Stimulated activated CD8-positive, alpha-beta memory T cell treated with anti-CD3 and anti-CD28 coated beads, Interleukin-4, amount 100 ng/mL, for 4 hours (primary cell): ENCODE measurements around the gene HSH2D.

ENCODE experiments used
- DNase-seq, 2 donors: peaks; one replicate each; pipeline ENCODE4 v3.0.0-alpha.2; 2020; ENCODE audit warnings: low read depth in 2 of 2, low spot score in 1 of 2

The HSH2D gene

DNA sequence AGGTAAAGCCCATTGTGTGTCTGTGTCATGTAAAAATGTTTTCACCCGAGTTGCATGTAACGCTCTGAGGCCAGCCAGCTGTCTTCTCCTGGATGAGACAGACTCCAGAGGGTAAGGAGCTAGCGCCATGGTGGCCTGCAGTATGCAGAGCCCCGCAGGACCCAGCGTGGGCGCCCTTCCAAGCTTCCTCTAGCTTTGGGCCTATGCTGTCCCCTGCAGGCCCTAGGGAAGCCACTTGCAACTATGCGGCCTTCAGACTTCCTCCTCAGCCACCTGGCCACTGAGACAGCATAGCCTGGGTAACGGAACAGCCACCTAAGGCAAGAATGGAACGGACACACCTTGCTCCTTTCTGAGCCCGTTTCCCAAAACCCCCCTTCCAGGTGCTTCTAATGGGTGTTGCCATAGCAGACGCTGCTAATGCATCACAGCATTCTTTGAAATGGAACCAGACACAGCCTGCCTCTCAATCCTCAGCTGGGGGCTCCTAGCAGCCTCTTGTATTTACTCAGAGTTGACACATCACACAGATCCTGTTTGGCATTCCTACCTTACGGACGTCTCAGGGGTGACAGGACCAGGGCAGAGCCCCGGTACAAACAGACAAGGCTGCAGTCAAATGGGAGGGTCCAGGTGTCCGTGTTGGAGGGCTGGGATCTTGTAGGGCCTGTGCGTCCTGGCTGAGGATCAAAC is 47.9 kb downstream of the HSH2D start:
- no peak for DNase-seq

DNA sequence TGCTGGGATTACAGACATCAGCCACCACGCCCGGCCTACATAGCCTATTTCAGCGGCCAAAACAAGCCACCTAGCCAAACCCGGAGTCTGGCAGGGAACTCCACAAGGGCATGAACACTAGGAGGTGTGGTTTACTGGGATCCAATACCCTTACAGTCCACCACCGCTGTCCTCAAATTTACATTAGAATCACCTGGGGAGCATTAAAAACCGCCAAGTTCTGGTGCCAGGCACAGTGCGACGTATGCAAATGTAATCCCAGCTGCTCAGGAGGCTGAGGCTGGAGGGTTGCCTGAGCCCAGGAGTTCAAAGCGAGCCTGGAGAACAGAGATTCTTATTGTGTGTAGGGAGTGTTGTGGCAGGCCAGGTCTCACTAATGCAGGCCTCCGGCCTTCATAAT is 50.0 kb downstream of the HSH2D start:
- no peak for DNase-seq

DNA sequence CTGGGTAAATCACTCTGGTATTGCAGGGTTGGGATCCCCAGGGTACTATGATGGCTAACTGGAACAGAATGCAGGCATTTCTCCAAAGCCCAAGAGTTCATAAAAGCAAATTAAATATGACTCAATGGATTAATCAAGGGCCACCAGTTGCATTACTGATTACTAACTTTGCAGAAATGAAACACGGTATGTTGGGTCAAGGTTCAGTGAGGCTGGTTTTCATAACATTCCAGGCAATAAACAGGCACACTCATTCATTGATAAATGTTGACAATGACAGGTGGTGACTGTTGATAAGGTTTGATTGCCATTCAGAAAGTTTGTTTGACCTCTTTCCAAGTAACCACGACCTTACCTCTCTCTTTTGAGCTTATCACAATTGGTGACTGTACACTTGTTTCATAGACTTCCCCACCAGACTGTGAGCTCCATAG is 53.7 kb downstream of the HSH2D start:
- no peak for DNase-seq

DNA sequence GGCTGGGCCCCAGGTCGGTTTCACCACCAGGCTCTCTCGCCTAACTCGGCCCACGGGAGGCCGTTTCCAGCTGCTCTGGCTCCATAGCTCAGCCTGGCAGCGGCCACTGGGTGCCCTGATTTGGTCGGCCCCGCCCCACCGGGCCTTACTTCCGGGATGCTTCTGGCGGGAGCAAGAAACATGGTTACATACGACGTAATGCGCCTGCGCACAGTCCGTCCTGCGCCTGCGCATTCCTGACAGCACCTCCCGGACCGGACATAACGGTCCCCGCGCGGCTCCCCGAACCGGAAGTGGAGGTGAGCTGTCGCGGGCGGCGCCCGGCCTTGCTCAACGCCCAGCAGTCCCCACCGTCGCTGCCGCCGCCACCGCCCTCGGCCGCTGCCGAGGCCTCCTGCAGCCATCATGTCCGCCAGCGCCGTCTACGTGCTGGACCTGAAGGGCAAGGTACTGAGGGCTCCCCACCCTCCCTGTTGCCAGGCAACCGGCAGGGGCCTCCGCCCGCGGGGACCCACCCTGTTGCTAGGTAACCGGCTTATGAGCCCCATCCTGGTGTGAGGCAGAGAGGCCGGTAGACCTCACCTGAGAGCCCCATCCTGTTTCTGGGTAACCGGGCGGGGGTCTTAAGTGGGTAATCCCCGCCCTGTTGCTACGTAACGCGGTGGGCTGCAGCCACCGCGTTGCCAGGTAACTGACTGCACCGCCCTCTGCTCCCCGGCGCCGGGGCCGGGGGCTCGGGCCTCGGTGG is 54.3 kb downstream of the HSH2D start, which contains the start of gene AP1M1:
AP1M1 (plus strand) TSS at position 290 of the 748 bp plus-strand sequence; CDS start at position 406, 116 bp downstream.
- DNase-seq: peak; percentile 96 to 97

DNA sequence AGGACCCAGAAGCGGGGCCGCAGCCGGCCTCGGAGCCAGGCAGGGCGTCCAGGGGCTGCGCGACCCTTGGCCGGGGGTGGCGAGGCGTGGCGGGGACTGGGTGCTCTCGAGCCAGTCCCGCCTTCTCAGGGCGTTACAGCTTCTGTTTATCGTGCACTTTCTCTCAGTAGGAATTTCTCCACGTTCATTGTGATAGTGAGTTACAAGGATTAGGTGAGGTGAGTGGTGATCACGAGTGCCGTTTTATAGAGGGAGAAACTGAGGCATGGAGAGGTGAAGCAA is 54.8 kb downstream of the HSH2D start:
- DNase-seq: no peak

DNA sequence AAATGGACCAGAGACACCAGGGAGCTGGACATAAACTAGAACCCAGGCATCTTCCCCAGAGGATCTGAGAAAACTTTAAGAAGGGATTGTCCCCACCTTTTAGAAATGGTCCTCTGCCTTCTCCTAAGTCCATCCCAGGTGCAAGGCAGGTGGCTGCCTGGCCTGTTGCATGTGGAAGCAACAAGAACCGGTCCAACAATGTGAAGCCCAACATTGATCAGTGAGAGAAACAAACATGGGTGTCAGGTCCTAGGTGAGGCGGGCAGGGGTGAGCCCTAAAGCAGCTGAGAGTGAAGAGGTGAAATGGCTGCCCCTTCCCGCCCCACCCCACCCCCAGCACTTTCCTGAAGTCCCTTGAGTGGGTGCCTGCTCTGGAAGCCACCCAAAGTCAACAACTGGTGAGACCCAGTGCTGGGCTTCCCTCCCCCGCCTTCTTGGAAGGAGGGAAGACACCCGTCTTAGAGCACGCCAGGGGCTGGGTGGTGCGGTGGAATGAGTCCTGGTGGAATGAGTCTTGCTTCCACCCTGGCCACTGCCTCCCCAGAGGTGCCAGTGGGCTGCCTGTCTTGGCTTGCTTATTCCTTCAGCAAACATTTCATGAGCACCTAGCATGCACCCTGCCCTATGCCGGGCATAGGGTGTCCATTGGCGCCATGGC is 55.9 kb downstream of the HSH2D start:
- DNase-seq: no peak

DNA sequence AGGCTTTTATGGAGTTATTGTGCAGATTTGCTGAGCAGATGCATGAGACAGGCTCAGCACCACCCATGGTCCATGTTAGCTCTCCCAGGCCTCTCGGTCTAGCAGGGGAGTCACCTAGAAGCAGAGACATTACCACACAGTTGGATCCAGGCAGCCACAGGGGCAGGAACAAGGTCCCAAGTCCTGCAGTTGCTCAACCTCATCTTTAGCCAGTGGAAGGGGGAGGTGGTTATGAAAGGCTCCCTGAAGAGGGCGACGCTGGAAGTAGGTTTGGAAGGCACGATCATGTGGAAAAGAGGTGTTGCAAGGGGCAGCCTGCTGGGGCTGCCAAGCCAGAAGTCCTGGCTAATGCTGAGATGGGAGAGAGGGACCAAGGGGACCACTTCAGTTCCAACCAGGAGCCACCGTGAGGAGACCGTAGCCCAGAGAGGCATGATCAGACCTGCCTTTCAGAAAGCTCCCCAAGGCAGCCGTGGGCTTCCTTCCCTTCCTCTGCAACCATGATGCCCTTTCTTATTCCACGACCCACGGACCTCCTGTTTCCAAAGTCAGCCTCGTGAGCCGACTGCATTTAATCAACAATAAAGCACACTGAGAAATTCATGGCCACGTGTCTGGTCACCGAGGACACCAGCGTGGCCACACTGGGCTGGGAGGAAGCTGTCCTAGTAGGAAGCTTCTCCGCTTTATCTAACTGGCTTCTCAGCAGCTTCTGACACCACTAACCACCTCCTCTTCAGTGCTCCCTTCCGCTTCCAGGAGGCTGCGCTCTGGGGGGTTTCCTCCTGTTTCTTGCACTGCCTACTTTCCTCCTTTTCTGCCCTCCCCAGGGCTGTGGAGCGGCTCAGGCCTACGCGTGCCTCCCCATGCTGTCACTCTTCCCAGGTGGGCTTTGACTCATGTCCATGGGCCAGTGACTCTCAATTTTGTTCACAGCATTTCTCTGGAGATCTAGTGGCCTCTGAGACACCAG is 56.8 kb downstream of the HSH2D start:
- DNase-seq: no peak

DNA sequence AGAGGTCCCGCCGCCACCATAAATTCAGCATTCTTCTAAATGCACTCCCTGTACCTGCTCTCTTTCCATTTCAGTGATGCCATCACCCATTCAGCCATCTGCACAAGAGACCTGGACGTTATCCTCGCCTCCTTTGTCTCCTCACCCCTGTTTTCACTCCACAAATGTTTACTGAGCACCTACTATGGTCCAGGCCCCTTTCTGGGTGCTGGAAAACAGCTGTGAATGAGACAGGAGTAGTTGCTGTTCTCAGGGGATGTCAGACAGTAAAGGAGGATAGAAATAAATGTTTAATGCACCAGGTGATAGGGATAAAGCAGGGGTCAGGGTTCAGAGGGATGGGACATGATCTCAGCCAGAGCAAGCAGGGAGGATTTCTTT is 57.5 kb downstream of the HSH2D start:
- no peak for DNase-seq

DNA sequence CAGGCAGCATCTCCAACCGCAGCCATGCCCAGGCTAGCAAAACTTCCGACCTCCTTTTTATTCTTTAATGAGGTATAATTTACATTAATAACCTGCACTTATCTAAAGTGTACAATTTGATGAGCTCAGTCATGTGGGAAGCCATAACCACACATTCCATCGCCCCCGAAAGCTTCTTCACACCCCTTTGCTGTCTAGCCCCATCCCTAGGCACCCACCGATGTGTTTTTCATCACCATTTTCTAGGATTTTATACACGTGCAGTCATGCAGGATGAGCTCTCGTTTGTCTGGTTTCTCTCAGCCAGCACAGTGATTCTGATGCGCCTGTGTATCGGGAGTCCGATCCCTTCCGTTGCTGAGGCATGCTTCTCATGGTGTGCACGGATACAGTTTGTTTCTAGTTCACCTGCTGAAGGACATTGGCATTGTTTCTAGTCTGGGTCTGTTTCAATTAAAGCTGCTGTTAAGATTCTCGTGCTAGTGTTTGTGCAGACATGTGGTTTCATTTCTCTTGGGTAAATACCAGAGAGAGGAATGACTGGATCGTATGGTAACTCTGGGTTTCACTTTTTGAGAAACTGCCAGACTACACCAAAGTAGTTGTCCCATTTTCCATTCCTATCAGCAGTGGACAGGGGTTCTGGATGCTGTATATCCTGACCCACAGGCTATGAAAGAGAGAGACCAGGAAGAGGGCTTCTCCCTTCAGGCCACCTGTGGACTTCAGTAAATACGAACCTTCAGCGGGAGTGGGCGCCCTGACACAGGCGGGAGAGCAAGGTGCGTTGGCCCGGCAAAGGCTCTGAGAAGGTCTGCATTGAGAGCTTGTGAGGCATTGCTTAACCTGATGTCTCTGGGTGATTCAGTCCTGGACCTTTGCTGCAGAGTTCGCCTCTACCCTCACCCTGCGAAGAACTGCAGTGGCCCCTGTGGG is 59.1 kb downstream of the HSH2D start:
- DNase-seq: no peak

DNA sequence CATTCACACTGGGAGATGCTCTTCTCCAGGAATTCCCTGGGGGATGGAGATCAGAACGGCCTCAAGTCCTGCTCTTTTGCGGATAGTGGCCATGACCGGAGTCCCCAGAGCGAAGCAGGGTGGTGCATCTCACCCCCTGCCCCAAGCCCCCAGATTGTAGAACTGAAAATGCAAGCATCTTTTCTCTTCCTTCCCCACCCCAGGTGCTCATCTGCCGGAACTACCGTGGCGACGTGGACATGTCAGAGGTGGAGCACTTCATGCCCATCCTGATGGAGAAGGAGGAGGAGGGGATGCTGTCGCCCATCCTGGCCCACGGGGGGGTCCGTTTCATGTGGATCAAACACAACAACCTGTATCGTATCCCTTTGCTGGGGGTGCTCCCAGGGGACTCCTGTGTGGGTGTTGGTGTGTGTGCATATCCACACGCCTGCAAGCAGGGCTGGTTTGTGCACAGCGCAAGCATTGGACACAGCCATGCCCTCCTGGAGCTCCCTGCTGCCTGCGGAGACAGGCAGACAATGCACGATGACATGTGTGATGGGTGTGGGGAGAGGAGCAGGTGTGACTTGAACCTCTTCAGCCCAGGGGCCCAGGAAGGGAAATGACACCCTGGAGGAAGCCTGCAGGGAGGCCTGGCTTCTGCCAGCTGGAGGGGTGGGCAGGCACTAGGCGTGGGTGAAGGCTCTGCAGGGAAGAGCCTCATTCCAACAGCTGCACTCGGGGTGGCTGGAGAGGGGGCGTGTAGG is 59.9 kb downstream of the HSH2D start:
- no peak for DNase-seq

DNA sequence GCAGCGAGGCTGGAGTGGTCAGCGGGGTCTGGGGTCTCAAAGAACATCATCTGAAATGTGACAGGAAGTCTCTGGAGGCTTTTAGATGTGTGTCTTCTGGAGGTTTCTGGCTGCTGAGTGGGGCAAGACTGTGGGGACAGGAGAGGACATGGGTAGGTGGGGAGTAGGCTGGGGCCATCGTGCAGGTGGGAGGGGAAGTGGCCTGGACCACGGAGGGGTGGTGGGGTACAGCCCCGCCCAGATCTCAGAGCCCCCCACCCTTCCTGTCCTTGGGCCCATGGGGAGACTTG is 60.5 kb downstream of the HSH2D start:
- no peak for DNase-seq

DNA sequence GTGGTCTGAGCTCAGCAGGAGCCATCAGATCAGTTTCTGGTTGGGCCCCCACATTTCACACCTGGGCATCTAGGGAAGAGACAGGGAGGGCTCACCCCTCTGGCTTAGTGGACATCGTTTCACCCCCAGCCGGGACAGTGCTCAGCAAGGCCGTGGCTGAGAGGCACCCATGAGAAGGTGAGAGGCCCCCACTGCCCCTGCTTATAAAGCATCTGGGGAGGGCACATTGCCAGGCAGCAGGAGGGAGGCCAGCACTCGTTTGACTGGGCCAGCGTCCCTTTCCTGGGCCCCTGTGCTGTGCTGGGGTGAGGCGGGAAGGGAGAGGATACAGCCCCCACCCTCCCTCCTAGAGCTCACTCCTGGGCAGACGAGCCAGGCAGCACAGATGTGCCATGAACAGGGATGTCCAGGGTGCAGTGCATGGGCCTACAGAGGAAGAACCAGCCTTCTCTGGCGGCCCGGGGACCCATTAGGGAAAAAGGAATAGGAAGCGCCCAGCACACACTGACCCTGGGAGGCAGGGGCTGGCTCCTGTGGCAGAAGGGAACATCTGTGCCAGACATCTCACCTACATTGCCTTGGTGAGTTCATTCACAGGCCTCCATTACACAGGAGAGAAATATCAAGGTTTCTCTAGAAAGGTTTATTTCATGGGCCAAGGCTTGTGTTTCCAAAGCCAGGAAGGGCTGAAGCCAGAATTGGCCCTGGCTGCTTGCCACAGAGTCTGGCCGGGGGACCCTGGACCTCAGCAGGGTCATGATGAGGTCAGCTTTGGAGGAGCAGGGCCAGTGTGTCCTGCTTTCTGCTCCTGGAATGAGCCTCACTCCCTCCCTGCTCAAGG is 61.9 kb downstream of the HSH2D start:
- DNase-seq: no peak

DNA sequence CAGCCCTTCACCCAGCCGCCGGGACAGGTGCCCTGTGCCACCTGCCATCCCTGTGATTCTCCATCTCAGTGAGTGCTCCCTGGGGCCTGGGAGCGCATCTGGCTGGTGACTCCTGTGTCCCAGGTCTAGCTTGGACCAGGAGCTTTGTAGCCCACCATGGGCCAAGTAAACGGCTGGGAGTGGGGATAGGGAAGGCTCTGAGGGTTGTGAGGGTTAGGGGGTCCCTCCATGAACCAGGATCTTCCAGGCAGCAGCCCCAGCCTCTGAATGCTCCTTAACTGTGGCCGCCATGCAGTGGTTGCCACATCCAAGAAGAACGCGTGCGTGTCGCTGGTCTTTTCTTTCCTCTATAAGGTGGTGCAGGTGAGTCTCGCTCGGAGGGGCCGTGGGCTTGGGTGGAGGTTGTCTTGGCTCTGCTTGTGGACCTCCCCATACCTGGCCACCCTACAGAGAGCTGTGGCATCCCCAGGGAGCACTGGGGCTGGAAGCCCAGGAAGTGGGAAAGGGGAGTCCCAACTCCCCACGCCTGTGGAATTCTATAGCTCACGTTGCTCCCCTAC is 62.6 kb downstream of the HSH2D start:
- no peak for DNase-seq

DNA sequence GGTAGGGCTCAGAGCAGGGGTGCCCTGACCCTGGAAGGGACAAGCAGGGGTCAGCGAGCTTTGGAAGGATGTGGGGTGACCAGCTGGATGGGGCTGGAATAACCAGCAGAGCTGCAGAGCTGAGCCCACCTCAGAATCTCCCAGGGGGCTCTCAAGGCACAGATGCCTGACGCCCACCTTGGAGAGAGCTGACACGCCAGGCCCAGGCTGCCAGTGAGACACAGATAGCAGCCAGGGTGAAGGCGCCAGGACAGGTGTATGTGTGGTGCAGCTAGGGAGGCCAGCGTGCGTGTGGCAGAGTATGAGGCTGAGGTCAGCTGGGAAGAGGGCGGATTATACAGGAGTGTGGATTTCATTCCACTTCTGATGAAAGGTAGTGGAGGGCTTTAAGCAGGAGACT is 63.2 kb downstream of the HSH2D start:
- DNase-seq: no peak

DNA sequence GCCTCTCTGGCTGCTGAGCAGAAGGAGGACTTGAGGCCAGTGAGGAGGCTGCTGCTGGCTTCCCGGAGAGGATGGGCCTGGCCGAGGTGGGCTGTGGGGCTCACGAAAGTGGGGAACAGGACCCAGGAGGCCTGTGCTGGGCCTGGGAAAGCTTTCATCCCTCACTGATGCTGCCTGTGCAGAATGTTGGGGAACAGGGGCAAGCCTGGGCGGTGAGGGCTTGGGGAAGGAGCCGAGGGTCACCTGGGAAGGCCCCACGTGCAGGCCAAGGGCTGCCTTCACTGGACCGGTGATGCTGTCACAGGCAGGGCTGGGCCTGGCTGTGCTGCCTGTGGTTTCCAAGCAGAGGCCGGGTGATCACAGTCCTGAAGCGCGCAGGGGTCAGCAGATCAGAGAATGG is 63.6 kb downstream of the HSH2D start:
- DNase-seq: no peak

DNA sequence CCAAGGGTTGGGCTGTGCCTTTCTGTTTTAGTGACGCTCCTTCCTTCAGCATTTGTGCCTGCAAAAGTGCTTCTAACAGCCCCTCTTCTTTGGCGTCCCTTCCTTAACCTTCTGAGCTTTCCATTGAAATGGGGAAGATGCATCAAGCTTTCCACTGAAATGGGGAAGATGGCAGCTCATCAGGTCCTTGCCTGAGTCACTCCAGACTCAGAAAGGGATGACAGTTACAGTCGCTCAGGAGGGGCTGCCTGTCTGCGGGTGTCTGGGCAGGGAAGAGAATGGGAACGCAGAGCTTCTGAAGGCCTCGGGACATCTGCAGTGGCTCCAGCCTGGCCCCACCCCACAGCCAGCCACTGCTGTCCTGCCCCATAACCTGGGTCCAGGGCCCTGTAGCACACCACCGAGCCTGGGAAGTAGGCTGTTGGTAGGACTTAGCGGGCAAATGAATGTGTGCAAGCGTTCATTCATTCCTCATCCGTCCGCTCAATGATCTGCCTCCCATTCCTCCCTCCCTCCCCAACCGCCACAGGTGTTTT is 64.1 kb downstream of the HSH2D start:
- no peak for DNase-seq
